Measurements from ENCODE around the gene MAML2.

GRCh38 chr11:96146765-96147164, 196.2 kb downstream of the MAML2 start:
- TF ChIP-seq CTCF (IDR thresholded peaks at IDR 0.05) (no peak), EZH2 (IDR thresholded peaks at IDR 0.05) (no peak)

Data from neural progenitor cell (in vitro differentiated cells).